GM18873 (cell line): ENCODE results near the gene IGFL2.
"Not testable (repeated sequence)": the region's sequence is repeated elsewhere in the genome, so short reads cannot be mapped to it uniquely, and the experiment has no call there.

Source experiments
- ATAC-seq: cut with Tn5 transposase; IDR thresholded peaks from one replicate; pipeline ENCODE4 v1.9.1; 2021; ENCODE audit warnings: mild to moderate bottlenecking, moderate library complexity, moderate number of reproducible peaks; ENCODE audit not compliant: unreplicated experiment, low FRiP score

IGFL2 gene

DNA sequence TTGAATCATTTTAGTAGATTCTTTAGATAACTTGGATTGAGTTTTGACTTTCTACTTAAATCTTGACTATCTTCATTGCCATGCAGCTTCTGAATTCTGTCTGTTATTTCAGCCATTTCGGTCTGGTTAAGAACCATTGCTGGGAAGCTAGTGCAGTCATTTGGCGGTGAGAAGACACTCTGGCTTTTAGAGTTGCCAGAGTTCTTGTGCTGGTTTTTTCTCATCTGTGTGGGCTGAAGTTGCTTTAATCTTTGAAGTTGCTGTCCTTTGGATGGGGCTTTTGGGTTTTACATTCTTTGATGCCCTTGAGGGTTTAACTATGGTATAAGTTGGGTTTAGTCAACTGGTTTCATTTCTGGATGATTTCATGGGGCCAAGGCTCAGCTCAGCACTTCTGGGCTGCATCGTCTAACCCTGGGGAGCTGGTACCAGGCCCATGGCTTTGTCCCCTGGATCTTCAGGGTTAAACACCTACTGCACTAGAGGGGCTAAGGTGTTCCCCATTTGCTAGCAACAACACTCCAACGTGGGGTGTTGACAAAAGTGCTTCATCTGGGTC lies 10.0 kb upstream of the IGFL2 start:
- no peak for ATAC-seq

DNA sequence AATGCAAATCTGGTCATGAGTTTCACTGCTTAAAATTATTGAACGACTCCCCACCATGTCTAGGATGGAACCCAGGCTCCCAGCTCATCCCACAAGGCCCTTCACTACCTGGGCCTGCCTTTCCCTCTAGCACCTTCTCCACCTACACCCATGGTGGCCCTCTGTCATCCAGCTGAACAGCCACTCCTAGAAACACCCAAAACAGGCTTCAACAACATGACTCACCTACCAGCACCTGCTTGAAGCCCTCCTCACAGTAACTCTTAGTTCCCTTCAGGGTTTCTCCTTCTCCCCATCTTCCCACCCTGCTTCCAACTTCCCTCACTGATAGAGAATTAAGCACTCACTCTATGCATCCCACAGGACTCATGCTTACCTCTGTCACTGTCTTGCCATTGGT lies 6.6 kb upstream of the IGFL2 start:
- no peak for ATAC-seq

DNA sequence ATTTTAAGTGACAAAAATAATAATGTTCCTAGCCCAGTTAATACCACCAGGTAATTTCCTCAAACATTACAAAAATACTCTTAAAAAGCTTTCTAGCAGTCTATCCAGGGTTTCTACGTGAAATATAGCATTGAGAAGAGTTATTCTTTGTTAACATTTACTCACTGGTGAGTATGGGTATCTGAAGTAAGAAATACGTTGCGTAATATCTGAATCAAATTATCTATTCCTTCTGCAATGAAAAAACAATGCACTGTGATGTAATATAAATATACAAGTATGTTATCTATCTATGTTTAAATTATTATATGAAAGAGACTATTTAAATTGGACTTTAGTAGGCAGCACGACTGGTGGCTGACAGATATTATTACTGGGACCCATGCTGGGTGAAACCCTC lies 5.7 kb upstream of the IGFL2 start:
- ATAC-seq = no peak

GRCh38 chr19:46144756-46145155 lies 3.3 kb upstream of the IGFL2 start:
- ATAC-seq = no peak

DNA sequence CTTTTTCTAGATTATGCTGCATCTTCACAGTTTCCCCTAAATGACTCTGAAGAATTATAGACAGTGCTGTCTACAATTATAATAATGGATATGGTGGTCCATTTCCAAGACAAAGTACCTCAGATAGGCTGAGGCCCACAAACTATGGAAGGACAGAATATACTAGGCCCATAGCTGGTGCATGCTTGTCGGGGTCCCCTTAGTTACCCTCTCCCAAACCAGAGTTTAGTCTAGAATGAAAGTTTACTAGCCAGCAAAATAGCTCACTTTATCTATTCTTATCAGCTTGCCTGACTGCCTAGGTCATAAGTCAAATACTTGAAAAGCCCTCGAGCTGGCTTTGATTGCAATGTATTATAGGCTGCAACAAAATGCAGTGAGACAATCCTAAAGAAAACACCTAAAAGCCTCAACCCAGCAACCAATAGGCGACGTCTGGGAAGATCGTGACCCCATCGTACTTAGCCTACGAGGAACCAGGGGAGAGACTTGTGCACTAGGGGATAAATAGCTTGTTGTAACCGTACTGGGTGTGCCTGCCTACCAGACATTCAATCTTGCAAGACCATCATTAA lies 785 bp upstream of the IGFL2 start:
- ATAC-seq = no peak

DNA sequence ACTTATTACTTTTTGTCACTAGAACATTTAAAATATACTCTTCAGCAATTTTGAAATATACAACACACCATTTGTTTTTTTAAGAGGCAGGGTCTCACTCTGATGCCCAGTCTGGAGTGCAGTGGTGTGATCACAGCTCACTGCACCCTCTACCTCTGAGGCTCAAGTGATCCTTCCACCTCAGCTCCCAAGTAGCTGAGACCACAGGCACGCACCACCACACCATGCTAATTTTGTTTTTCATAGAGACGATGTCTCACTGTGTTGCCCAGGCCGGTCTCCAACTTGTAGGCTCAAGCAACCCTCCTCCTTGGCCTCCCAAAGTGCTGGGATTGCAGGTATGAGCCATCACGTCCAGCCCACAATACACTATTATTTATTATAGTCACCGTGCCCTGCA lies 2.6 kb downstream of the IGFL2 start:
- no peak for ATAC-seq

DNA sequence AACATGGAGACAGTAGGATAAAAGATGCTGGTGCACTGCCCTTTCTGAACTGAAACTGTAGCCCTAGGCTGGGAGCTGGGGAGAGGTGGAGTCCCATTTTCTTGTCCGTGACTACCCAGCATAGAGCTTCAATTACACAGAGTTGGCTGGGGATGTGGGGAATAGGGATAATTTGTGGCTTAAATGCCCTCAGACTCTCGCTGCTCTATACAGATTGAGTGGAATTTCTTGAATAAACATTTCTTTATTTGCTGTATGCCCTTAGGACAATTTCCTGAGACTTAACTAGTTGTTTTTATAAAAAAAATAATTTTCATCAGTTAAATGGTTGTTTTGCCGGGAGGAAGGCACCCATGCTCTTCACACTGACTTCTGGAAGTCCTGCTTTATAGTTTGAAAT lies 7.2 kb downstream of the IGFL2 start:
- ATAC-seq = no peak

DNA sequence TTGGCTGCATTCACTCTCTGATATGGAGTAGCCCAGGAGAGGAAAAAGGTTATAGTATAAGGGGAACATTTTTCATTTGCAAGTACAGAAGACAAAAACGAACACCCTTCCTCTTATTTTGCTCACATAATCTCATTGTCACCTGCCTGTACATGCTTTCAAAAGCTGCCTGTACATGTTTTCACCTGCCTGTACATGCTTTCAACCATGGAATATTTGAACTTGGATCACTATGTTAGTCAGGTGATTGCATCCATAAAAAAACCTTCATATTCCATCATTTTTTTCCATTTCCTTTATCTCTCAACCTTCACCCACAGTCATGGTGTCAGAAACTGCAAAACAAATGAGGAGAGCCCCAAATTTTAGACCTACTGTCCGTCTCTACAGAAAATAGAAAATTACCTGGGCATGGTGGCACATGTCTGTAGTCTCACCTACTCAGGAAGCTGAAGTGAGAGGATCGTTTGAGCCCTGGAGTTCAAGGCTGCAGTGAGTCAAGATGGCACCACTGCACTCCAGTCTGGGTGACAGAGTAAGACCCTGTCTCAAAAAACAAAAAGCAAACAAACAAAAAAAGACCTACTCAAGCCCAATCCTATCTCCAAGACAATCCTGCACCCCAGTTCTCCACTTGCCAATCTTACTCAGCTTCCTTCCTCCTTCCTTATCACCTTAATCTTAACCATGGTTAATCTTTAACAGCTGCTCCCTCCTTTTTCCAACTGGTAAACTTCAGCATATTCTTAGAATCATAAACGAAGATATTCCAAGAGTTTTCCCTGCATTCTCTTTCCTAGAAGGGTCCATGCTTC lies 11.6 kb downstream of the IGFL2 start:
- ATAC-seq = no peak

GRCh38 chr19:46160233-46160775 lies 12.3 kb downstream of the IGFL2 start:
- ATAC-seq = no peak

- ATAC-seq = not testable (repeated sequence)
Measured at GRCh38 chr19:46161642-46162257, 13.7 kb downstream of the IGFL2 start.

DNA sequence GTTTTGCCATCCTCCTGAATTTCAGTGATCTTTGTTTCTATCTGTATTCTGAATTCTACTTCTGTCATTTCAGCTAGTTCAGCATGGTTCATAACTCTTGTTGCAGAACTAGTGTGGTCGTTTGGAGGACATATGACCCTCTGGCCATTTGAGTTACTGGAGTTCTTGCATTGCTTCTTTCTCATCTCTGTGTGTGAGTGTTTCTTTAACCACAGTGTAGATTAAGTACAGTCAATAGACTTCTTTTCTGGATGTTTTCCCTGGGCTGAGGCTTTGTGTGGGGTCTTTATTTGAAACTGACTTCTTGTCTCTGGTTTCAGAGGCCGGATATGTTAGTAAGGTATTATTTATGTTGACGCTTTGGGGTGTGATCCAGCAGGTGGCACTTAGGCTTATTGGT lies 14.7 kb downstream of the IGFL2 start:
- ATAC-seq = no peak

DNA sequence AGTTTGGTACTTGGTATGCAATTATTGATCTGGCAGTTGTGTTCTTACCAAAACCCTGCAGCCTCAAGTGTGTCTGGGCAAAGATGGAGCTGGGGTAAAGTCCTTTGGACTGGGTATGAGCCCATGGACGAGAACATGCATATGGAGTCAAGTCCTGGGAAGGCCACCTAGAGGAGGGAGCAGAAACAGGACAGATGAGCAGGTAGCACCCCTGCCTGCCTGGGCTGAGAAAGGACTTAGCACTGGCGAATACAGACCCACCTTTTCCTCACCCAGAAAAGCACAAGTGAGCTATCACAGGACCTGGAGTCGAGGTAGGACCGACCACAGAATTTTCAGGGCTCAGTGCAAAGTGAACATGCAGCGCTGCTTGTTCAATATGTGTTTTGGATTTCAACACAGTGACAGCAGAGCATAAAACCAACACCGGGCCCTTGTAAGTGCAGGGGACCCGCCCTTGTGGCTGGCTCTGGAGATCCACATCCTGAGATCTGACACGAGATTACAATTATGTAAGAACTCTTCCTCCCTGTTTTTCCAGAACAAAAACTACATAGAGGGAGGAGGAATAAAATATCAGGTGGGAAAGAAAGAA lies 25.9 kb downstream of the IGFL2 start:
- ATAC-seq = no peak

DNA sequence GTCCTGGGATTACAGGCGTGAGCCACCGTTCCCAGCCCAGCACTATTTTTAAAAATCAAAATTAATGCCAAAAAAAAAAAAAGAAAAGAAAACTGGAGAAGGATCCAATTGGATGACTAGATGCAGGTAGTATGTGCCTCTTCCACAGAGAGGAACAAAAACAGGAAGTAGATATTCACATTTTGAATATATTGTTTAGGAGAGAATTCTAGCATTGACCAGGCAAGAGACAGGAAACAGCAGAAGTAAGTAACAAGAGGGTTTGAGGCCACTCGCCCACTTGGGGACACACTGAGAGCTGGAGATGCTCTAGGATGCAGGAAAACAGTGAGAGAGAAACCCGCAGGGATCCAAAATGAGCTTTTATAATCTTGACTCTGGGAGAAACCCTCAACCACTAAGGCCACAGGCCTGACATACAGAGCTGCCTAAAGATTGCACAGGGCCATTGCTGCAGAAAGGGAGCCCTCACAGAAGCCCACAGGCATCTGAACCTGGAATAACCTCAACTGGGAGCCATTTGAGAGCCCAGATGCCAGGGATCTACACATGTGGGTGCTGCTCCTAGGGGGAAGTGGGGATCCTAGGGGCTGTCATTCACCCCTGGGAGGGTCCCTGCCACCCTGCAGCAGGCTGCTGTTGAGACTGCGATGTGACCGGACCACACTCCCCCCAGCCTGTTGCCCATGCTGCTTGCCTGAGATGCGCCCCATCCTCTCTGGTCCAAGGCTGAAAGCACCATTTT lies 28.2 kb downstream of the IGFL2 start:
- ATAC-seq = no peak

DNA sequence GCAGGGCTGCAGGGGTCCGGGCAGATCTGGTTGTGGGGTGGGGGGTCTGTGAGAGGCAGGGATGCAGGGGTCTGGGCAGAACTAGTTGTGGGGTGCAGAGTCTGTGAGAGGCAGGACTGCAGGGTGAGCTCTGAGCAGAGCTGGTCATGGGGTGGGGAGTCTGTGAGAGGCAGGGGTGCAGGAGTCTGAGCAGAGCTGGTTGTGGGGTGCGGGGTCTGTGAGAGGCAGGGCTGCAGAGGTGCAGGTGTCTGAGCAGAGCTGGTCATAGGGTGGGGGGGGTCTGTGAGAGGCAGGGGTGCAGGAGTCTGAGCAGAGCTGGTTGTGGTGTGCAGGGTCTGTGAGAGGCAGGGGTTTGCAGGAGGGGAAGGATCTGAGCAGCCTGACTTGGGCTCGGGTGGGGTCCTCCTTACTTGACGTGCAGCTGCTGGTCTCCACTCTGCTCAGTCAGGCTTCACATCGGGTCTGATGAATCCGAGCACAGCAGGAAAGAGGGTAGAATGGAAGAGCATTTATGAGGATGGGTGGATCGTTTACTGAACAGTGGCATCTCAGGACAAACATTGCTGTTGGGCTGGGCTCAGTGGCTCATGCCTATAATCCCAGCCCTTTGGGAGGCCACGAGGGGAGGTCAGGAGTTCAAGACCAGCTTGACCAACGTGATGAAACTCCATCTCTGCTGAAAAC lies 31.2 kb downstream of the IGFL2 start:
- no peak for ATAC-seq

GRCh38 chr19:46180701-46181387 lies 32.8 kb downstream of the IGFL2 start:
- ATAC-seq = no peak

DNA sequence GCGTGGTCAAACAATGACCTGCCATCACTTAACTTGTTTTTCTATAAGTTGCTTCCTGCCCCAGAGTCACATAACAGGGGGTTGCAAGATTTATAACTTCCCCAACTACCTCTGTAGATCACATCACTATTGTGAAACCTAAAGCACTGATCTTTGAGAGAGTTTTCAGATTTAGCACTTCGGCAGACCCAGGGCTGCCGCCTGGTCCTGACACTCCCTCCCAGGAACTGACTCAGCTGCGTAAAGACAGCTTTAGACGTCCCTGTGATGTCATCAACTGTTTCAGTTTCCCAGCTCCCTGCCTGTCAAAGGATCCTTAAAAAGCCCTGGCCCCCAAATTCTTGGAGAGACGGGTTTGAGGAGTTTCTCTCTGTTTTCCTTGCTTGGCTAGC lies 33.3 kb downstream of the IGFL2 start:
- ATAC-seq = no peak

DNA sequence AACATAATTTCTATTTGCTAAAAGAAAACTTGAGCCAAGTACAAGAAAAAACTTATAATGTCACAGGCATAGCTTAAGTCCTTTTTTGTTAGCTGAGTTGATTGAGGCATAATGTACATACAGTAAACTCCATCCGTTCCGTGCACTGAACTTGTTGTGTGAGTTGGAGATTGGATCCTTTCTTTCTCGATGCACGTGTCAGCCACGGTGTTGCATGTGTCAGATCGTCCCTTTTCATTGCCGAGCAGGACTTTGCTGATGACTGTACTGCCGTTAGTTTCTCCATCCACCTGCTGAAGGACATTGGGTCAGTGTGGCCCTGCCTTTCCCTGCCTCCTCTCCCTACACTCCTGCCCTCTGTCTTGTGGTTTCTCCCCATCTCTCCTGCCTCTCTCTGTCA lies 34.4 kb downstream of the IGFL2 start:
- ATAC-seq = no peak

GRCh38 chr19:46184775-46185710 lies 37.0 kb downstream of the IGFL2 start:
- ATAC-seq = not testable (repeated sequence)
